HEK293 (cell line): ENCODE measurements around the gene FHIT.

ENCODE experiments used
- CTCF ChIA-PET: fragments of 350-600 bp; formaldehyde crosslinking; extraction: SDS; loops from one replicate; lab custom pipeline; 2021; ENCODE audit warnings: antibody characterized with exemption; lab: Yijun Ruan, JAX
- POLR2A ChIA-PET: fragments of 300-600 bp; formaldehyde crosslinking; extraction: SDS; loops from one replicate; lab custom pipeline; 2020; ENCODE audit warnings: antibody characterized with exemption, inconsistent platforms; lab: Yijun Ruan, JAX
- H3K27ac ChIP-seq: fragments of 200-500 bp; sonication (Bioruptor generic); 2 replicates; pipeline ENCODE4 v1.5.1; 2014; ENCODE audit warnings: low read depth, low read length, control low read depth, inconsistent platforms; ENCODE audit errors: extremely low read depth
- H3K36me3 ChIP-seq, 2 experiments: fragments of 200-500 bp in 1 of 2; sonication (Bioruptor generic) in 1 of 2; 1 replicate in 1 of 2; 2 replicates in 1 of 2; pipeline ENCODE4 v1.5.1; 2014 to 2017; ENCODE audit warnings: inconsistent platforms in 2 of 2, low read length in 2 of 2; ENCODE audit not compliant: control insufficient read depth in 2 of 2, insufficient read depth in 1 of 2
- H3K4me1 ChIP-seq: fragments of 200-500 bp; sonication (Bioruptor generic); 2 replicates; pipeline ENCODE4 v1.5.1; 2014; ENCODE audit warnings: mild to moderate bottlenecking, low read length, inconsistent platforms; ENCODE audit not compliant: control insufficient read depth, insufficient read depth
- H3K4me3 ChIP-seq: 2 replicates; pipeline ENCODE4 v1.5.1; 2011; ENCODE audit warnings: low read depth, mild to moderate bottlenecking, control low read depth, low read length, moderate library complexity
- H3K9me3 ChIP-seq: fragments of 200-500 bp; sonication (Bioruptor generic); 2 replicates; pipeline ENCODE4 v1.5.1; 2014; ENCODE audit warnings: low read depth, low read length, inconsistent platforms; ENCODE audit not compliant: control insufficient read depth, insufficient read depth
- KLF7 ChIP-seq: fragments of 450-650 bp; formaldehyde crosslinking; IDR thresholded peaks from 2 replicates; pipeline ENCODE4 v1.5.1; 2016; ENCODE audit warnings: missing biosample characterization, missing genetic modification characterization, borderline replicate concordance
- TSHZ1 ChIP-seq: fragments of 450-650 bp; formaldehyde crosslinking; IDR thresholded peaks from 2 replicates; pipeline ENCODE4 v1.5.1; 2016; ENCODE audit warnings: missing biosample characterization, missing genetic modification characterization, borderline replicate concordance
- ZBTB20 ChIP-seq: fragments of 450-650 bp; formaldehyde crosslinking; IDR thresholded peaks from 2 replicates; pipeline ENCODE4 v1.5.1; 2016; ENCODE audit warnings: missing biosample characterization, missing genetic modification characterization
- ZBTB8A ChIP-seq: fragments of 450-650 bp; formaldehyde crosslinking; IDR thresholded peaks from 2 replicates; pipeline ENCODE4 v1.5.1; 2016; ENCODE audit warnings: missing biosample characterization, missing genetic modification characterization
- ZEB2 ChIP-seq: fragments of 450-650 bp; formaldehyde crosslinking; IDR thresholded peaks from 2 replicates; pipeline ENCODE4 v1.5.1; 2016; ENCODE audit warnings: missing biosample characterization, missing genetic modification characterization
- ZNF174 ChIP-seq: fragments of 450-650 bp; formaldehyde crosslinking; IDR thresholded peaks from 2 replicates; pipeline ENCODE4 v1.5.0; 2017; ENCODE audit warnings: missing biosample characterization, mild to moderate bottlenecking, missing genetic modification characterization
- ZNF292 ChIP-seq: fragments of 450-650 bp; formaldehyde crosslinking; IDR thresholded peaks from 2 replicates; pipeline ENCODE4 v1.5.1; 2016; ENCODE audit warnings: low read depth, missing biosample characterization, missing genetic modification characterization, borderline replicate concordance
- ZNF324 ChIP-seq: fragments of 450-650 bp; formaldehyde crosslinking; IDR thresholded peaks from 2 replicates; pipeline ENCODE4 v1.5.1; 2016; ENCODE audit warnings: missing biosample characterization, missing genetic modification characterization
- ZNF354C ChIP-seq: fragments of 450-650 bp; formaldehyde crosslinking; IDR thresholded peaks from 2 replicates; pipeline ENCODE4 v1.5.1; 2016; ENCODE audit warnings: missing biosample characterization, missing genetic modification characterization, low read depth, borderline replicate concordance
- ZNF398 ChIP-seq: fragments of 450-650 bp; formaldehyde crosslinking; IDR thresholded peaks from 2 replicates; pipeline ENCODE4 v1.5.1; 2017; ENCODE audit warnings: missing biosample characterization, missing genetic modification characterization
- ZNF449 ChIP-seq: fragments of 450-650 bp; formaldehyde crosslinking; IDR thresholded peaks from 2 replicates; pipeline ENCODE4 v1.5.1; 2017; ENCODE audit warnings: missing biosample characterization, mild to moderate bottlenecking, missing genetic modification characterization, moderate library complexity
- ZNF473 ChIP-seq: fragments of 450-650 bp; formaldehyde crosslinking; IDR thresholded peaks from 2 replicates; pipeline ENCODE4 v1.5.1; 2017; ENCODE audit warnings: missing biosample characterization, missing genetic modification characterization
- ZNF777 ChIP-seq: fragments of 450-650 bp; formaldehyde crosslinking; IDR thresholded peaks from 2 replicates; pipeline ENCODE4 v1.5.1; 2017; ENCODE audit warnings: missing biosample characterization, missing genetic modification characterization, borderline replicate concordance
- ZNF843 ChIP-seq: fragments of 450-650 bp; formaldehyde crosslinking; IDR thresholded peaks from 2 replicates; pipeline ENCODE4 v1.5.1; 2016; ENCODE audit warnings: missing biosample characterization, missing genetic modification characterization
- ZSCAN16 ChIP-seq: fragments of 450-650 bp; formaldehyde crosslinking; IDR thresholded peaks from 2 replicates; pipeline ENCODE4 v1.5.1; 2016; ENCODE audit warnings: missing biosample characterization, missing genetic modification characterization
- ZSCAN30 ChIP-seq: fragments of 450-650 bp; IDR thresholded peaks from 2 replicates; pipeline ENCODE4 v1.5.1; 2018; ENCODE audit warnings: missing biosample characterization, mild to moderate bottlenecking, missing genetic modification characterization, moderate library complexity
- TF ChIP-seq, protein P1 (sequence below): fragments of 450-650 bp; formaldehyde crosslinking; IDR thresholded peaks from 2 replicates; pipeline ENCODE4 v1.5.1; 2016; ENCODE audit warnings: missing biosample characterization, missing genetic modification characterization
- TF ChIP-seq, protein P2 (sequence below): fragments of 450-650 bp; formaldehyde crosslinking; optimal IDR thresholded peaks from 2 replicates; pipeline ENCODE3; 2016; ENCODE audit warnings: missing biosample characterization, mild to moderate bottlenecking, missing genetic modification characterization
- TF ChIP-seq, protein P3 (sequence below): fragments of 450-650 bp; formaldehyde crosslinking; IDR thresholded peaks from 2 replicates; pipeline ENCODE4 v1.5.1; 2016; ENCODE audit warnings: missing biosample characterization, missing genetic modification characterization

The FHIT gene

DNA sequence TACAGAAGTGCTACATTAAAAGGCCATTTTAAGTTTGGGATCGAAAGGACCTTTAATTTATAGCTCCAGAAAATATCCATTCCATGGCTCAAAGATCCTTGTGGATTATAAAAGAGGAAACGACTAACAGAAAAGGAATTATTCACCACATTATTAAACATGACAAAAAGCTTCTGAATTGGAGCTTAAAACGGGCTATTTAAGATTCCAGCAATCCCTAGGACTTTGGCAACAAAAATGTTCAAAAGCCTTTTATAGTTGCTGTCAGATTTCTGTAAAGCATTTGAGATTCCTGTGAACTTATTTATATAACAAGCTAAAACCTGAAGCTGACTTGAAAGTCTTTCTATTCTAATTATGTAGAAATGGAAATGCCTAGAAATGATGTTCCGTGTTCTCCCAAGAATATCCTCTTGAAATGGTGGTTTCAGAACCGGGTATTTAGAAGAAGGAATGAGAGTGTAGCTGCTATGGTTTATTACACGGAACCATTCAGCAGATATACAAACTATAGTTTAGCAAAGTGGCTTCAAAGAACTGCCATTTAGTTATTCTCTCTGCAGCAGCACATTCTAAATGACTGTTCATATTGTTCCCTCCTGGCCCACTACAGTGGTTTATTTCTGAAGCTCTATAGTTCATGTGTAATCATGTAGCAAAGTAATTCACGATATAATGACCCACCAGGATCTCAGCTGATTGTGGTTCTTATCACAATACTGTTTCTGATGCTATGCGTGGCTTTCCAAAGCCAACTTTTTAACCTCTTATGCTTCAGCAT is 961.7 kb downstream of the FHIT start:
- TF ChIP-seq ZNF354C (tag by site-specific recombination) (no peak), ZBTB8A (tag by site-specific recombination) (no peak), ZSCAN16 (no peak), ZSCAN30 (tag by site-specific recombination) (no peak), KLF7 (tag by site-specific recombination) (no peak)
- H3K4me3 ChIP-seq: no peak overlapping the region
- no peak overlapping the region for H3K27ac ChIP-seq
- H3K36me3 ChIP-seq: no peaks in the 10 kb centered on the region
- POLR2A ChIA-PET: no interaction called here
- H3K9me3 ChIP-seq: no peaks in the 10 kb centered on the region
- CTCF ChIA-PET: no interaction called here
- H3K4me1 ChIP-seq: no peaks in the 10 kb centered on the region

GRCh38 chr3:60282866-60283265 is 968.4 kb downstream of the FHIT start:
- ChIA-PET CTCF (interaction anchor here (0.6 kb wide), 1 partner anchor 19 kb away, joined by 3 read pairs; no protein-coding TSS in a partner anchor), POLR2A (no interaction called here)
- TF ChIP-seq ZEB2 (tag by site-specific recombination): no peak
- TF ChIP-seq, protein P1, sequence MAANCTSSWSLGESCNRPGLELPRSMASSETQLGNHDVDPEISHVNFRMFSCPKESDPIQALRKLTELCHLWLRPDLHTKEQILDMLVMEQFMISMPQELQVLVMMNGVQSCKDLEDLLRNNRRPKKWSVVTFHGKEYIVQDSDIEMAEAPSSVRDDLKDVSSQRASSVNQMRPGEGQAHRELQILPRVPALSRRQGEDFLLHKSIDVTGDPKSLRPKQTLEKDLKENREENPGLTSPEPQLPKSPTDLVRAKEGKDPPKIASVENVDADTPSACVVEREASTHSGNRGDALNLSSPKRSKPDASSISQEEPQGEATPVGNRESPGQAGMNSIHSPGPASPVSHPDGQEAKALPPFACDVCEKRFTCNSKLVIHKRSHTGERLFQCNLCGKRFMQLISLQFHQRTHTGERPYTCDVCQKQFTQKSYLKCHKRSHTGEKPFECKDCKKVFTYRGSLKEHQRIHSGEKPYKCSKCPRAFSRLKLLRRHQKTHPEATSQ (tag by site-specific recombination): no peak
- no peak for TF ChIP-seq ZNF398 (tag by site-specific recombination)
- TF ChIP-seq ZNF777: no peak
- TF ChIP-seq, protein P2, sequence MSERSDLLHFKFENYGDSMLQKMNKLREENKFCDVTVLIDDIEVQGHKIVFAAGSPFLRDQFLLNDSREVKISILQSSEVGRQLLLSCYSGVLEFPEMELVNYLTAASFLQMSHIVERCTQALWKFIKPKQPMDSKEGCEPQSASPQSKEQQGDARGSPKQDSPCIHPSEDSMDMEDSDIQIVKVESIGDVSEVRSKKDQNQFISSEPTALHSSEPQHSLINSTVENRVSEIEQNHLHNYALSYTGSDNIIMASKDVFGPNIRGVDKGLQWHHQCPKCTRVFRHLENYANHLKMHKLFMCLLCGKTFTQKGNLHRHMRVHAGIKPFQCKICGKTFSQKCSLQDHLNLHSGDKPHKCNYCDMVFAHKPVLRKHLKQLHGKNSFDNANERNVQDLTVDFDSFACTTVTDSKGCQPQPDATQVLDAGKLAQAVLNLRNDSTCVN (tag by site-specific recombination): no peak
- TF ChIP-seq ZNF174 (tag by site-specific recombination): no peak
- TF ChIP-seq KLF7 (tag by site-specific recombination): no peak
- no peak for TF ChIP-seq ZNF449 (tag by site-specific recombination)
- no peak for TF ChIP-seq ZSCAN16
- TF ChIP-seq ZNF843 (tag by site-specific recombination): no peak
- no peak for TF ChIP-seq ZNF324
- TF ChIP-seq, protein P3, sequence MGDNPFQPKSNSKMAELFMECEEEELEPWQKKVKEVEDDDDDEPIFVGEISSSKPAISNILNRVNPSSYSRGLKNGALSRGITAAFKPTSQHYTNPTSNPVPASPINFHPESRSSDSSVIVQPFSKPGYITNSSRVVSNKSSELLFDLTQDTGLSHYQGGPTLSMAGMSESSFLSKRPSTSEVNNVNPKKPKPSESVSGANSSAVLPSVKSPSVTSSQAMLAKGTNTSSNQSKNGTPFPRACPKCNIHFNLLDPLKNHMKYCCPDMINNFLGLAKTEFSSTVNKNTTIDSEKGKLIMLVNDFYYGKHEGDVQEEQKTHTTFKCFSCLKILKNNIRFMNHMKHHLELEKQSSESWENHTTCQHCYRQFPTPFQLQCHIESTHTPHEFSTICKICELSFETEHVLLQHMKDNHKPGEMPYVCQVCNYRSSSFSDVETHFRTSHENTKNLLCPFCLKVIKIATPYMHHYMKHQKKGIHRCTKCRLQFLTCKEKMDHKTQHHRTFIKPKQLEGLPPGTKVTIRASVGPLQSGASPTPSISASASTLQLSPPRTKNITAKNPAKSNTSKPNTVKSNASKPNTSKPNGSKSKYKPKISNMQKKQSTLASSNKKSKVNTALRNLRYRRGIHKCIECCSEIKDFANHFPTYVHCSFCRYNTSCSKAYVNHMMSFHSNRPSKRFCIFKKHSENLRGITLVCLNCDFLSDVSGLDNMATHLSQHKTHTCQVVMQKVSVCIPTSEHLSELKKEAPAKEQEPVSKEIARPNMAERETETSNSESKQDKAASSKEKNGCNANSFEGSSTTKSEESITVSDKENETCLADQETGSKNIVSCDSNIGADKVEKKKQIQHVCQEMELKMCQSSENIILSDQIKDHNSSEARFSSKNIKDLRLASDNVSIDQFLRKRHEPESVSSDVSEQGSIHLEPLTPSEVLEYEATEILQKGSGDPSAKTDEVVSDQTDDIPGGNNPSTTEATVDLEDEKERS (tag by site-specific recombination): no peak
- no peak for TF ChIP-seq ZNF292 (tag by site-specific recombination)
- no peak for TF ChIP-seq ZBTB20
- TF ChIP-seq ZNF473 (tag by site-specific recombination): no peak
- TF ChIP-seq TSHZ1 (tag by site-specific recombination): no peak

More at GRCh38 chr3:60282866-60283265, 968.4 kb downstream of the FHIT start:
- Histone ChIP-seq H3K9me3 (no peaks in the 10 kb centered on the region), H3K27ac (no peak overlapping the region), H3K36me3 (no peaks in the 10 kb centered on the region), H3K4me1 (no peaks in the 10 kb centered on the region), H3K4me3 (no peak overlapping the region)
